AG04449 (cell line): ENCODE results near the gene SORBS2.

ENCODE experiments used
- CTCF ChIA-PET: fragments of 350-600 bp; formaldehyde crosslinking; extraction: SDS; loops from one replicate; lab custom pipeline; 2021; ENCODE audit warnings: antibody characterized with exemption; lab: Yijun Ruan, JAX
- POLR2A ChIA-PET: fragments of 400-600, 350-600 bp; formaldehyde crosslinking; extraction: SDS; loops from one replicate; lab custom pipeline; 2020; ENCODE audit warnings: antibody characterized with exemption, inconsistent platforms; lab: Yijun Ruan, JAX
- DNase-seq: peaks from one replicate; pipeline ENCODE4 v3.0.0-alpha.2; 2010; ENCODE audit warnings: low read depth, low spot score
- H3K4me3 ChIP-seq: 2 replicates; pipeline ENCODE4 v1.5.1; 2011; ENCODE audit warnings: low read depth, mild to moderate bottlenecking, control low read depth, low read length
- TF ChIP-seq, protein P1 (sequence below): IDR thresholded peaks from one replicate; pipeline ENCODE4 v1.5.1; 2011; ENCODE audit warnings: mild to moderate bottlenecking, moderate library complexity, low read length, control low read depth, inconsistent platforms; ENCODE audit not compliant: insufficient read depth; ENCODE audit errors: missing control alignments

Gene SORBS2

DNA sequence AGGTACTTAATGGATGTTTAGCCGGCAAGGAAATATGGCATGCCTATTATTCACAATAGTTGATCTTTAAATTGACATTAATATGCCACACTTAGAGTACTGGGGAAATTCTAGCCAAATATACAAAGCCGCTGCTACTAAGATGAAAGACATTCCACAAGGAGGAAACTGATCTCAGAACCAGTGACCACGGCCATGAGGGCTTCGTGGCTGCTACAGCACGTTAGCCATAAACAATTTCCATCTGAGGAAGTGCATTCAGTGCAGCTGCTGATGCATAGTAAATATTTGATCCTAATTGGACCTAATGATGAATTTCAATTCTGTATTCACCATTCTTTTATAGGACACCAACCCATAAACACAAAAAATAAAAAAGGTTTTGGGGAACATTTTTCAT lies 59.1 kb downstream of the SORBS2 start:
- TF ChIP-seq, protein P1, sequence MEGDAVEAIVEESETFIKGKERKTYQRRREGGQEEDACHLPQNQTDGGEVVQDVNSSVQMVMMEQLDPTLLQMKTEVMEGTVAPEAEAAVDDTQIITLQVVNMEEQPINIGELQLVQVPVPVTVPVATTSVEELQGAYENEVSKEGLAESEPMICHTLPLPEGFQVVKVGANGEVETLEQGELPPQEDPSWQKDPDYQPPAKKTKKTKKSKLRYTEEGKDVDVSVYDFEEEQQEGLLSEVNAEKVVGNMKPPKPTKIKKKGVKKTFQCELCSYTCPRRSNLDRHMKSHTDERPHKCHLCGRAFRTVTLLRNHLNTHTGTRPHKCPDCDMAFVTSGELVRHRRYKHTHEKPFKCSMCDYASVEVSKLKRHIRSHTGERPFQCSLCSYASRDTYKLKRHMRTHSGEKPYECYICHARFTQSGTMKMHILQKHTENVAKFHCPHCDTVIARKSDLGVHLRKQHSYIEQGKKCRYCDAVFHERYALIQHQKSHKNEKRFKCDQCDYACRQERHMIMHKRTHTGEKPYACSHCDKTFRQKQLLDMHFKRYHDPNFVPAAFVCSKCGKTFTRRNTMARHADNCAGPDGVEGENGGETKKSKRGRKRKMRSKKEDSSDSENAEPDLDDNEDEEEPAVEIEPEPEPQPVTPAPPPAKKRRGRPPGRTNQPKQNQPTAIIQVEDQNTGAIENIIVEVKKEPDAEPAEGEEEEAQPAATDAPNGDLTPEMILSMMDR: no peak
- ChIA-PET POLR2A (no interaction called here), CTCF (no interaction called here)
- no peak for DNase-seq
- no peak overlapping the region for H3K4me3 ChIP-seq

DNA sequence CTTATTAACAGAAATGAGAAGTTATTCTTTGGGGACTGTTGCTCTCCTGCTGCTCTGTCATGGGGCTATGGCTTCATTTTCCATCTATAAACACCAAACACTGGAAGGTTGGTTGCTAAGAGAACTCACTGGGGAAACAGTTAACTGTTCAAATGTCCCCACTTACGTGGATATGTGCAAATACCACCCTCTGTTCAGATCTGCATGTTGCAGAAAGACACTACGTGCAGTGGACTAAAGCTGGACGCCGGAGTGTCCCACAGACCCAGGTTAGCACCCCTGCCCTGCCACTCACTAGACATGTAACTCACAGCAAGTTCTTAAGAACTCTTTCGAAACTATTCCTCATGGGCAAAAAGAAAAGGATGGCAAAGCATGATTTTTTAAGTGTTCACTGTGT lies 62.1 kb downstream of the SORBS2 start:
- no peak overlapping the region for H3K4me3 ChIP-seq
- POLR2A ChIA-PET: no interaction called here
- CTCF ChIA-PET: no interaction called here
- TF ChIP-seq, protein P1: no peak
- DNase-seq: no peak

DNA sequence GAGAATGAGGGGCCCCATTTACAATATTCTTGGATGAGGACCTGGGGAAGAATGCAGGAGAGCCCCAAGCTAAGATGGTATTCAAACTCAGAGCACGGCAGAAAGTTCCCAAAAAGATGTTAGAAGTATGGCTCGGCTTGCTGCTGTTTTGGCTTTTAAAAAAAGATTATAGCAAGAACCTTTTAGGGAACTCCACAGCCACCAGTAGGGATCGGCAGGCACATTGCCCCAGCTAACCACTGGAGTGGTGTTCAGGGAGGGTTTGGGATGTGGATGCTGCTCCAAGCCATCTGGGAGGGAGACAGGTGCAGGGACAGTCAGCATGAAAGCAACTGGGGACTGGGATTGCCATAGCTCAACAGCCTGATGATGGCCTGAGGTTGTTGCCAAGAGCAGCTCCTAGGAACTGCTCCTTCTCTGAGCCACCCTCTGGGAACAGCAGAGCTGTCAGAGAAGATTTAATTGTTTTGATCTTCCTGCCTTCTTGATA lies 63.0 kb downstream of the SORBS2 start:
- TF ChIP-seq, protein P1: no peak
- ChIA-PET CTCF (no interaction called here), POLR2A (no interaction called here)
- DNase-seq: no peak
- no peak overlapping the region for H3K4me3 ChIP-seq

DNA sequence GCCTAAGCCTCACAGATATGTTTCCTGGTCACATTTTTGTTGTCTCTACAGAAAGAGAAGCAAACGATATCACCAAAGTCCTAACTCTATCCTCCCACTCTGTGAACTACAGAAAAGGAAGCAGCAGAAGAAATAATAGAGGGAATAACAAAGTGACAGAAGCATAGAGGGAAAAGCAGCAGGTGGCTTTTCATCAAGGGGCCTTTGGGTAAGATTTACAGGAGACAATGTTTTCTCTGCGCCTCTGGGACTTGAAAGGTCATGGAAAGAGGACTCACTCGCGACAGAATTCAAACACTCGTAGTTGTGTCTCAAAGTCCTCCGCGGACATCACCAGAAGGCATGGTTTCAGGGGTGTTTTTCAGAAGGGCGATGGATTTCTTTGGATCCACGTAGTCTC lies 66.1 kb downstream of the SORBS2 start:
- H3K4me3 ChIP-seq: no peak overlapping the region
- CTCF ChIA-PET: no interaction called here
- DNase-seq: no peak
- POLR2A ChIA-PET: no interaction called here
- TF ChIP-seq, protein P1: no peak

DNA sequence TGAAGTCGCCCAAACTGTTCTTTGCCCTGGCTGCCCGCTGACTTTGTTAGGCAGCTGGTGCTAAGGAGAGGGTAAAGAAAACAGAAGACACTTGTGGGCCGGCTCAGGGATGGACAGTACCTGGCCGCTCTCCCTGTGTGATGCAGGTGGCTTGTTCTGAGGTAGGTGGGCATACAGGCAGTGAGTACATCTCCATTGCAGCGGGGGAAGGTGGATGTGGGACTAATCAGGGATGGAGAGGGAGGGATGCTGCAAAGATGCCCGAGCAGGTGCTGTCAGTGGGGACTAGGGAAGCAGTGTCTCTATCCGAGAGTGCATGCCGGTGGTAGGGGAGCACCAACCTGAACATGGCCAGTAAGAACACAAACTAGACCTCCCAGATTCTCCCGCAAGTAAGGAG lies 67.0 kb downstream of the SORBS2 start:
- DNase-seq: no peak
- TF ChIP-seq, protein P1: no peak
- ChIA-PET POLR2A (no interaction called here), CTCF (no interaction called here)
- no peak overlapping the region for H3K4me3 ChIP-seq

DNA sequence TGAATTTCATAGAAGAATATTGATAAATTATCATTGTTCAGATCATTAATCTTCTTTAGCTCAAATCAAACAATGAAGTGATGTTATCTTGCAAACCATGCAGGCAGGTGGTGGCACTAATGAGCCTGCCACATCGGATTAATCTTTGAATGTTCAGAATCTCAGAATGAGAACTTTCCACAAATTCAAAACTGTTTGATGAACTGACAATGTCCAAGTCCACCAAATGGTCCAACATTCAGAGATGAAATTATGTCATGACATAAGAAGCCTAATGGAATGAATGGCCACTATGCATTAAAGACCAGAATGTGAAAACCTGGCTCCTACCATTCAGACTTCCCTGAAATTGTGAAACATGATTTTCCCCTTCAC lies 67.5 kb downstream of the SORBS2 start:
- no peak for DNase-seq
- ChIA-PET CTCF (no interaction called here), POLR2A (no interaction called here)
- H3K4me3 ChIP-seq: no peak overlapping the region
- TF ChIP-seq, protein P1: no peak
